NCI-H2196 treated with DMSO at 0.1 percent for 48 hours (cell line): ENCODE measurements around the gene GPR21.

ENCODE experiments used
- DNase-seq: peaks from one replicate; lab custom pipeline; 2025; ENCODE audit not compliant: unreplicated experiment; lab: John Stamatoyannopoulos, UW

GPR21 gene

GRCh38 chr9:123033352-123033751, at the start of gene GPR21:
TSS of gene GPR21 (plus strand) at chr9:123033667. CDS start at chr9:123034567, 900 bp downstream.
- DNase-seq: no peak

- no peak for DNase-seq
Measured at GRCh38 chr9:122986010-122986409, 47.5 kb upstream of the GPR21 start.

- no peak for DNase-seq
Measured at GRCh38 chr9:122988141-122988540, 45.3 kb upstream of the GPR21 start.

- DNase-seq: no peak
Measured at GRCh38 chr9:122988920-122989621, 44.4 kb upstream of the GPR21 start.

- DNase-seq: peak; percentile 8
Measured at GRCh38 chr9:122991370-122991830, 42.1 kb upstream of the GPR21 start.

- no peak for DNase-seq
Measured at GRCh38 chr9:122996586-122996985, 36.9 kb upstream of the GPR21 start.

- DNase-seq: no peak
Measured at GRCh38 chr9:122998448-122998847, 35.0 kb upstream of the GPR21 start.

- DNase-seq: no peak
Measured at GRCh38 chr9:123000371-123001068, 32.9 kb upstream of the GPR21 start.

GRCh38 chr9:123002754-123003153, 30.7 kb upstream of the GPR21 start:
- DNase-seq: no peak

GRCh38 chr9:123003466-123003865, 30.0 kb upstream of the GPR21 start:
- DNase-seq: no peak

- no peak for DNase-seq
Measured at GRCh38 chr9:123005964-123006363, 27.5 kb upstream of the GPR21 start.

GRCh38 chr9:123007269-123007668, 26.2 kb upstream of the GPR21 start:
- DNase-seq: no peak

GRCh38 chr9:123008909-123009308, 24.6 kb upstream of the GPR21 start:
- DNase-seq: no peak

- no peak for DNase-seq
Measured at GRCh38 chr9:123011380-123011779, 22.1 kb upstream of the GPR21 start.

GRCh38 chr9:123011878-123012528, 21.5 kb upstream of the GPR21 start:
- no peak for DNase-seq

GRCh38 chr9:123016631-123017030, 16.8 kb upstream of the GPR21 start:
- no peak for DNase-seq

GRCh38 chr9:123020796-123021195, 12.7 kb upstream of the GPR21 start:
- DNase-seq: no peak

- no peak for DNase-seq
Measured at GRCh38 chr9:123026425-123026824, 7.0 kb upstream of the GPR21 start.

- no peak for DNase-seq
Measured at GRCh38 chr9:123027517-123027916, 6.0 kb upstream of the GPR21 start.

- DNase-seq: no peak
Measured at GRCh38 chr9:123028136-123028535, 5.3 kb upstream of the GPR21 start.

GRCh38 chr9:123028973-123029372, 4.5 kb upstream of the GPR21 start:
- no peak for DNase-seq

GRCh38 chr9:123031963-123032362, 1.5 kb upstream of the GPR21 start:
- DNase-seq: no peak
